Raji (cell line): ENCODE results near the gene ARMC2.

Source experiments
- POLR2A ChIP-seq: IDR thresholded peaks from 2 replicates; pipeline ENCODE4 v1.6.1; 2011; ENCODE audit warnings: low read depth, low read length, control low read depth; ENCODE audit not compliant: insufficient read depth

ARMC2 gene

DNA sequence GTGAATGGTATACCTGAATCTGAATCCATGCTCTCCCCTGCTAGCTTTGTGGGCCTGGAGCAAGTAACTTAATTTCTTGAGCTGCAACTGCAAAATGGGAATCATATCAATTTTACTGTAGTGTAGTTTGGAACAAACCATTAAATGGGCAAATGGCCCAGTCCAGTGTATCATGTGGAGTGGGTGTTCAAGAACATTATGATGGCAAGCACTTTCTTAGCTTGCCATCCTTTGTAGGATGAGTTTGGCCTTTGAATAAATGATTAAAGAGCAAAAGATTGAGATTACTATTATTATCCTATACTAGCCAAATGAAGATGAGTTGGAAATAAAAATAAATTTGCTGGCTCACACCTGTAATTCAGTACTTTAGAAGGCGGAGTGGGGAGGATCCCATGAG is 126.0 kb downstream of the ARMC2 start:
- TF ChIP-seq POLR2A: no peak

DNA sequence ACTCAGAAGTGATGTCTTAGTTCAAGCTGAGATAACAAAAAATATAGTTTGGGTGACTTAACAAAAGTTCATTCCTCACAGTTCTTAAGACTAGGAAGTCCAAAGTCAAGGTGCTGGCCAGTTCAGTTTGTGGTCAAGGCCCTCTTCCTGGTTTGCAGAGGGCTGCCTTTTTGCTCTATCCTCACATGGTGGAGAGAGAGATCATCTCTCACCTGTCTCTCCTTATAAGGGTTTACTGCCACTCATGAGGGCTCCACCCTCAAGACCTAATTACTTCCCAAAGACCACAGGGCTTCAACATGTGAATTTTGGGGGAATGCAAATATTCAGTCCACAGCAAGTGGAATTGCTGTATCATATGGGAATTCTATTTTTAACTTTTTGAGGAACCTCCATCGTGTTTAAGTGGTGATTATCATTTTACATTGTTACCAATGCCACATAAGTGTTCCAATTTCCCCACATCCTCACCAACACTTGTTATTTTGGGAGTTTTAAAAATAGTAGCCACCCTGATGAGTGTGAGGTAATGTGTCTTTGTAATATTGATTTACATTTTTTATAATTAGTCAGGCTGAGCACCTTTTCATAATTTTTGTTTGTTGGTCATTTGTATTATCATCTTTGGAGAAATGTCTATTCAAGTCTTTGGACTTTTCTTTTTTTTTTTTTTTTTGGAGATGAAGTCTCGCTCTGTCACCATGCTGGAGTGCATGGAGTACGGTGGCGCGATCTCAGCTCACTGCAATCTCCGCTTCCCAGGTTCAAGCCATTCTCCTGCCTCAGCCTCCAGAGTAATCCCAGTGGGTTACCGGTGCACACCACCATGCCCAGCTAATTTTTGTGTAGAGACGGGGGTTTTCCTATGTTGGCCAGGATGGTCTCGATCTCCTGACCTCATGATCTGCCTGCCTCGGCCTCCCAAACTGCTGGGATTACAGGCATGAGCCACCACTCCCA is 134.2 kb downstream of the ARMC2 start:
- TF ChIP-seq POLR2A: no peak

GRCh38 chr6:108983151-108983550 is 134.9 kb downstream of the ARMC2 start:
- TF ChIP-seq POLR2A: no peak

DNA sequence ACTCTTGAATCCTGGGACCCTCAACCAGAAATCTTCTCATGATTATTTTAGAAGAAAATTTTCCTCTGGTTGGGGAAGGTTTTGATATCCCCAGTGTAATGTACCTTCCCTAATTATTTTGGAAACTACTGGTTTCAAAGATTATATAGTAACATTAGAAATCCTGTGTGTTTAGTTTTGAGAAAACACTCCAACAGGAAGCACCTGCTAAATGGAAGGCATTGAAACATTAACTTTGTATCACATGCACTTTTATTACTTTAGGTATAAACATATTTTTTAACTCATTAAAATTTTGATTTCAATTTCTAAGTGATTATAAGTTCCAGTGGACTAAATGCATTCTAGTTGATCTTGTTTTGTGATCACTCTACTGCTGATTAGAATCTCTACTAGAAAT is 137.1 kb downstream of the ARMC2 start:
- TF ChIP-seq POLR2A: no peak

DNA sequence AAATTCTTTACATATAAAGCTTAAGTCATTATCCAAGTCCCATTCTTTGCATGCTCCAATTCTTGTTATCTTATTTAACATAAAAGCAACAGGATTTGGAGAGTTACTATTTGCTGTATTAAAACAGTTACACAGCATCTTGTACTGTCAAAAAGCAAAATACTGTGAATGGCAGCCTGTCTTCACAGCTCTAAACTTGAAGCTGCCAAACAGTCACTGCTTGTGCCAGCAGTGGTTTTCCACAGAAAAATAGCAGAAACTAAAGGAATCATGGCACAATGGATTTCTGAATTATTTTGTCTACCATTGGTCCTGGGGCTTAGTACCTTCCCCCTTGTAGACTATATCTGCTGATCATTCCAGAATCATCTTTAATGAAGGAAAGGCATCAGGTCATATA is 138.9 kb downstream of the ARMC2 start:
- no peak for TF ChIP-seq POLR2A

DNA sequence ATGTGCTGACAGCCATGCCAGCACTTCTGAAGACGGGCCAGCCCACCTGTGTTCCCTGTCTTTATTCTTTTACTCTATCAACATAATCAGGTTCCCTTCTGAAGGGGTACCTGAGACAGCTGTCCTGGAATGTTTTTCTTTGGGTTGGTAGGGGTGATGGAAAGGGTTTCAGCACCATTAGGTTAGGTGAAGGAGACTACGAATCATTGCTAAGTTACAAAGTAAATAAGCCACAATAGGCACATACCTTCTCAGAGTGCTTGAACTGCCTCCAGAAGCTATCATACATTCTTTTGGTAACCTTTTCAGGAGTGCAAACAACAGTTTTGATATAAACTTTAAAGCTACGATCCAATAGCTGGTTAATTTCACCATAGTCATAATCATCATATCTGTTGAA is 140.1 kb downstream of the ARMC2 start:
- TF ChIP-seq POLR2A: no peak

DNA sequence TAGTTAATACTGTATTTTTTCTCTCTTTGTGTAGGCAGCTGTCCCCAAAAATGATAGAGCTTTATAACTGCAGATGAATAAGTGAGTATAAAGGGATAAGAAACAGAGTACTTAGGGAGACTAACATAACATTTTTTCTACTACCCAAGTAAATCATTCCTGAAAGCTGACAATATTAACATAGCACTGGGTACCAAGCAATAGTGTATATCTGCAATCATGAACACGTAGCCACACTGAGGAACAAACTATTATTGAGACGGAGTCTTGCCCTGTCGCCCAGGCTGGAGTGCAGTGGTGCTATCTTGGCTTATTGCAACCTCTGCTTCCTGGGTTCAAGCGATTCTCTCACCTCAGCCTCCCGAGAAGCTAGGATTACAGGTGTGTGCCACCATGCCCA is 140.5 kb downstream of the ARMC2 start:
- TF ChIP-seq POLR2A: no peak

DNA sequence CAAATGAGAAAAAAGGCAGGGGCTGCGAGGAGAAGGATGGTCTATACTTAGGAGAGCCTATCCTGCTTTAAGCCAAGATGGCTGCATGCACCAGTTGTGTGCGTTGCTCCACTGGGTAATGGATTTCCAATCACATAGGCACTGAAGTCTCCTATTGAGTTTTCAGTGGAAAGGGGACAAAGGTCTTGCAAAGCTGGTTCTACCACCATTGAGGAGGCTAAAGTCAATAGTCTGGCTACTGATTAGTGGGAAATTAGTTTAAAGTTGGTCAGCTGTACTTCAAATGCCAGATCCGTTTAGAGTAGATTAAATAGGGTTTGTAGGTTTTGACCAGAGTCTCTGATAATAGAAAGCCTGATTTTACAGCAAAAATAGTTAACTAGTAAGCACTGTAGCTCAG is 141.5 kb downstream of the ARMC2 start:
- TF ChIP-seq POLR2A: no peak

- no peak for TF ChIP-seq POLR2A
Observed at GRCh38 chr6:108993876-108994275, 145.7 kb downstream of the ARMC2 start.

GRCh38 chr6:108995296-108995695 is 147.1 kb downstream of the ARMC2 start:
- no peak for TF ChIP-seq POLR2A

DNA sequence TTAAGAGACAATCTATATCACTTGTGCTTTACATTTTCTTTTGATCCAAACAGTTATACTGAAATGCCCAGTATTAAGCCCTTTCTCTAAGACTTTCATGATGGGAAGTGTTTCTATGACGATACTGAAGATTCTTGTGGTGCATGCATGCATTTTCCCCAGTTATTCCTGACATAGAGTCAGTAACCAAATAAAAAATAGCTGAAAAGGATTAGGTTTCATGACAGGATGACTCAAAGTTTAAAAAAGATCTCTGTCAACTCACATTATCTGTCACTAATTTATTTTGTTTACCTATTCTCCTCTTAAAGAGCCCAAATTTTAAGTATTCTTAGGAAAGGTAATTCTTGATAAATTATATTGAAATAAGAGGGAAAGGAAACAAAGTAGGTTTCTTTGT is 148.0 kb downstream of the ARMC2 start:
- TF ChIP-seq POLR2A: no peak

DNA sequence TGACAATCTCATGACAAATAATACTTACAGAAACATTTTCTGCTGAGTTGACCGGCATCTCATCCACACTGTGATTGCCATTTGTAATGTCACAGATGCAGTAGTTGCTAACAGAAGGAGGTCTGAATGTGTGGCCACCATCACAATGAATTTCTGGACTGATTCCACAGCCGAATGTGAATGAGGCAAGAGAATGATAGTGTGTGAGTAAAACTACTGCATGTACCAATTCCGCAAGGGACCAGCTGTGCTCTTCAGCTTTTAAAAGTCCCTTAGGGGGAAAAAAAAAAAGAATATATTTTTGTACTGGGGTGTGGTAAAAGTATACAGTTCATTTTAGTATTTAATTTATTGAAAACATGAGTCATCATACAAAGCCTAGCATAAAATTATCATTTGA is 150.3 kb downstream of the ARMC2 start:
- TF ChIP-seq POLR2A: no peak

- no peak for TF ChIP-seq POLR2A
Observed at GRCh38 chr6:108999428-108999827, 151.2 kb downstream of the ARMC2 start.

DNA sequence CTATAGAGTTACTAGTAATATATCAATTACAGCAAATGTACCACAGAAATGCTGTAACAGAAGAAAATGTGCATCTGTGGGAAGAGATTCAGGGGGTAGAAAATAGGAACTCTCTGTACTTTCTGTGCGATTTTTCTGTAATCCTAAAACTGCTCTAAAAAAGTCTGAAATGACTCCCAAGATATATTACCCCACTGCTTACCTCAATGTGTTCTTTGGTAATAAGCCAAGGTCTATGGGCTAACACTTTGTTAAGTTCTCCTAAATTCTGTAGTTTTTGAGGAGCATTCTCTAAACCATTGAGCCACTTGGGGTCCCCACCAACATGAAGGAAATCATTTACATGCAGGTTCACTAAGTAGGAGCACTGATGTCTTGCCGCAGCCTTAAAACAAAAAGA is 152.1 kb downstream of the ARMC2 start:
- no peak for TF ChIP-seq POLR2A

DNA sequence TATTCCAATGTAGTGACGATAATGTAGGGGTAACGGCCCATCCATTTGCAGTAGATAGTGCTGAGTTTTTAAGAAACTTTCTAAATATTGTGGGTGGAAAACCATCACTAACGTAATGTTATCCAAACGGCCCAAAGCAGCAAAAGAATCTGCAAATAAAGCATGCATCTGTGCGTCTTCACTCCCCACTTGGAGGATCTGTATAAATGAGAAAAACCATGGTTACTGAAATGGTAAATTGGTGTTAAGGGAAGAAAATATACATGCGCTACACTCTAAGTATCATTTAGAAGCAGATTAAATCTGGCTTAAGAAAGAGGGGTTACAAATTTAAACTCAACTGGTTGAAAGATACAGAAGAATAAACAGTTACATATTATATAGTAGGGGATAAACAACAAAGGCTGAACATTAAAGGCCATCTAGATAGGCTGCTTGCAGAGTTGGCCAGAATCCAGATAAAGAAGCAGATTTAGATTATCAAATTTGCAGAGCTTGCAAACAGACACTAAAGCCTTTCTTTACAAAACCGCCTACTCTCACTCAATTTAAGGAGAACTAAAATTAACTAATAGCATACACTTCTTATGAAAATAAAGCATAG is 153.2 kb downstream of the ARMC2 start:
- TF ChIP-seq POLR2A: no peak

GRCh38 chr6:109002051-109002697 is 154.0 kb downstream of the ARMC2 start:
- no peak for TF ChIP-seq POLR2A
